Caco-2 (cell line): Measurements from ENCODE around the gene ZPLD1. TPM values are rescaled to one million over a fixed set of nuclear protein-coding genes. Genes with fewer than 3 reads are reported as not detected.

Experiments used
- BruUV-seq: library from RNA; stranded (reverse); fragments of 400-500 nt; replicated peaks from 2 replicates; lab custom pipeline; 2021; lab: Mats Ljungman, UMichigan
- CTCF ChIA-PET: fragments of 300-600 bp; sonication (Branson Sonifier 250); formaldehyde crosslinking; loops from one replicate; lab custom pipeline; 2022; ENCODE audit warnings: antibody characterized with exemption; lab: Charles Lee
- POLR2A ChIA-PET: fragments of 300-600 bp; sonication (Branson Sonifier 250); formaldehyde crosslinking; loops from one replicate; lab custom pipeline; 2022; ENCODE audit warnings: antibody characterized with exemption; lab: Charles Lee
- DNase-seq, 2 experiments: peaks; one replicate each; pipeline versions ENCODE4 v3.0.0 to v3.0.0-alpha.2; 2020 to 2022
- H3K27me3 ChIP-seq: replicated peaks from 2 replicates; pipeline ENCODE4 v1.6.0; 2011; ENCODE audit warnings: low read length; ENCODE audit not compliant: control insufficient read depth, insufficient read depth
- H3K36me3 ChIP-seq: 2 replicates; pipeline ENCODE4 v1.5.1; 2011; ENCODE audit warnings: low read length; ENCODE audit not compliant: control insufficient read depth, insufficient read depth
- H3K4me1 ChIP-seq: fragments of 250-450 bp; sonication (Bioruptor Pico); 2 replicates; pipeline ENCODE4 v1.5.1; 2020; ENCODE audit warnings: mild to moderate bottlenecking
- H3K4me3 ChIP-seq: 2 replicates; pipeline ENCODE4 v1.5.1; 2011; ENCODE audit warnings: low read depth, mild to moderate bottlenecking, control low read depth, low read length
- H3K9me3 ChIP-seq: fragments of 250-450 bp; sonication (Bioruptor Pico); 2 replicates; pipeline ENCODE4 v1.5.1; 2020; ENCODE audit warnings: mild to moderate bottlenecking, moderate library complexity
- H3K27ac Mint-ChIP-seq: one replicate; pipeline ENCODE4 v1.8.0; 2022; ENCODE audit warnings: mixed read lengths; ENCODE audit not compliant: unreplicated experiment
- H3K27me3 Mint-ChIP-seq: one replicate; pipeline ENCODE4 v1.8.0; 2022; ENCODE audit warnings: mixed read lengths; ENCODE audit not compliant: insufficient read depth, unreplicated experiment
- H3K36me3 Mint-ChIP-seq: one replicate; pipeline ENCODE4 v1.8.0; 2022; ENCODE audit warnings: mild to moderate bottlenecking, mixed read lengths; ENCODE audit not compliant: insufficient read depth, unreplicated experiment
- H3K4me1 Mint-ChIP-seq: one replicate; pipeline ENCODE4 v1.8.0; 2022; ENCODE audit warnings: low read depth, mixed read lengths; ENCODE audit not compliant: unreplicated experiment
- H3K4me3 Mint-ChIP-seq: one replicate; pipeline ENCODE4 v1.8.0; 2022; ENCODE audit warnings: mild to moderate bottlenecking, moderate library complexity, mixed read lengths; ENCODE audit not compliant: unreplicated experiment
- H3K9me3 Mint-ChIP-seq: one replicate; pipeline ENCODE4 v1.8.0; 2022; ENCODE audit warnings: mixed read lengths; ENCODE audit not compliant: unreplicated experiment
- intact Hi-C: fragments of 100-400 bp; cut with micrococcal nuclease; formaldehyde crosslinking; loops from one replicate; pipeline ENCODE4 v1.10.0; 2022; ENCODE audit not compliant: unreplicated experiment
- total RNA-seq: library from RNA; stranded (reverse); gene quantifications from 2 replicates; pipeline ENCODE4 v1.2.3, GENCODE V29; 2022
- TF ChIP-seq, protein P1 (sequence below), 2 experiments: fragments of 200-600 bp in 1 of 2; IDR thresholded peaks; 1 replicate in 1 of 2; 2 replicates in 1 of 2; pipeline versions ENCODE4 v1.5.1 to v1.8.0; 2011 to 2022; ENCODE audit warnings: antibody characterized with exemption in 1 of 2, control low read depth in 1 of 2, inconsistent platforms in 1 of 2, low read depth in 1 of 2, low read length in 1 of 2, mild to moderate bottlenecking in 1 of 2, moderate library complexity in 1 of 2; ENCODE audit not compliant: insufficient read depth in 1 of 2, severe bottlenecking in 1 of 2, unreplicated experiment in 1 of 2

ZPLD1 gene
- total RNA-seq, 1 experiment from 2014 or later: not detected

DNA sequence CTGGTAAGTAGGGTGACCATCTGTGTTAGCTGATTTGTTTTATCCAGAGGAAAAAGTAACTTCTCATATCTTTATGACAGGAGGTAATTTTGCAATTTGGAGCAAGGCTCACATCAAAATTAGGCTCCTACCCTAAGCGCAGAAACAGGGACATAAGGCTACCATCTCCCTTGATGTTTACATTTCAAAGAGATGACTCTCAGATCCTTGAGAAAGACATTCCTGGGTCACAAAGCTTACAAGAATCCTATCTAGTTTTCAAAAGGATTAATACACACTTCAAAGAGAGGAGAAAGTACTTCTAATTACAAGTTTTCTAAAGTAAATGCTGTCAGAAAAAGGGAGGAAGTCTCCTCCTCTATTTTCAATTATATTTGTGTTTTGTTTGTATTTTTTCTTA lies 7.0 kb downstream of the ZPLD1 start:
- Histone ChIP-seq H3K4me1 (no peaks in the 10 kb centered on the region), H3K9me3 (no peaks in the 10 kb centered on the region), H3K36me3 (no peaks in the 10 kb centered on the region), H3K27me3 (no peaks in the 10 kb centered on the region), H3K4me3 (no peak overlapping the region)
- Mint-ChIP-seq H3K27ac (no peak overlapping the region), H3K36me3 (no peaks in the 10 kb centered on the region), H3K4me3 (no peak overlapping the region), H3K4me1 (no peaks in the 10 kb centered on the region), H3K27me3 (peaks cover 5% of the 10 kb centered on the region), H3K9me3 (no peaks in the 10 kb centered on the region)
- intact Hi-C loops: no loop called here
- TF ChIP-seq, protein P1, sequence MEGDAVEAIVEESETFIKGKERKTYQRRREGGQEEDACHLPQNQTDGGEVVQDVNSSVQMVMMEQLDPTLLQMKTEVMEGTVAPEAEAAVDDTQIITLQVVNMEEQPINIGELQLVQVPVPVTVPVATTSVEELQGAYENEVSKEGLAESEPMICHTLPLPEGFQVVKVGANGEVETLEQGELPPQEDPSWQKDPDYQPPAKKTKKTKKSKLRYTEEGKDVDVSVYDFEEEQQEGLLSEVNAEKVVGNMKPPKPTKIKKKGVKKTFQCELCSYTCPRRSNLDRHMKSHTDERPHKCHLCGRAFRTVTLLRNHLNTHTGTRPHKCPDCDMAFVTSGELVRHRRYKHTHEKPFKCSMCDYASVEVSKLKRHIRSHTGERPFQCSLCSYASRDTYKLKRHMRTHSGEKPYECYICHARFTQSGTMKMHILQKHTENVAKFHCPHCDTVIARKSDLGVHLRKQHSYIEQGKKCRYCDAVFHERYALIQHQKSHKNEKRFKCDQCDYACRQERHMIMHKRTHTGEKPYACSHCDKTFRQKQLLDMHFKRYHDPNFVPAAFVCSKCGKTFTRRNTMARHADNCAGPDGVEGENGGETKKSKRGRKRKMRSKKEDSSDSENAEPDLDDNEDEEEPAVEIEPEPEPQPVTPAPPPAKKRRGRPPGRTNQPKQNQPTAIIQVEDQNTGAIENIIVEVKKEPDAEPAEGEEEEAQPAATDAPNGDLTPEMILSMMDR (IDR thresholded peaks at IDR 0.05; ENCODE audit: insufficient read depth in 1 of 2, low read depth in 1 of 2, low read length in 1 of 2, severe bottlenecking in 1 of 2, unreplicated experiment in 1 of 2): no peak
- no TSS peak for BruUV-seq
- ChIA-PET POLR2A (no interaction called here), CTCF (no interaction called here)
- DNase-seq: no peak

DNA sequence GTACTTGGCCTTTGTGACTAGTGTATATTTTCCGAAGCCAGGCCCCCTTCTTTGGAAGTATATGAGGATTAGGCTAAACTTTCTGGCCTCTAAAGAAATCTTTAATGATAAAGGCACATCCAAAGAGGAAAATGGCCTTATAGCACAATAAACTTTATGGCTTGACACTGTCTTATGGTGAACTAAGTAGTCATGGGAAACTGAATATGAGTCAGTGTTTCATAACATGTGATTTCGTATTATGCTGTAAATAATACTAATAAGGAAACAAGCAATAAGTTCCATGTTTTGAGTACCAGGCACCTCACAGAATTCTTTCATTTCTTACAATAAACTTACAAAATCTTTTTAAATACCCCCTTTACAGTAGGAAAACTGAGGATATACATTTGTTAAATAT lies 8.2 kb downstream of the ZPLD1 start:
- TF ChIP-seq, protein P1 (IDR thresholded peaks at IDR 0.05; ENCODE audit: insufficient read depth in 1 of 2, low read depth in 1 of 2, low read length in 1 of 2, severe bottlenecking in 1 of 2, unreplicated experiment in 1 of 2): no peak
- no peak for DNase-seq
- Histone ChIP-seq H3K27me3 (no peaks in the 10 kb centered on the region), H3K36me3 (no peaks in the 10 kb centered on the region), H3K4me1 (no peaks in the 10 kb centered on the region), H3K9me3 (no peaks in the 10 kb centered on the region), H3K4me3 (no peak overlapping the region)
- intact Hi-C loops: no loop called here
- H3K4me1 Mint-ChIP-seq: no peaks in the 10 kb centered on the region
- H3K36me3 Mint-ChIP-seq: no peaks in the 10 kb centered on the region
- H3K27me3 Mint-ChIP-seq: peaks cover 5% of the 10 kb centered on the region
- BruUV-seq: no TSS peak
- no peaks in the 10 kb centered on the region for H3K9me3 Mint-ChIP-seq
- CTCF ChIA-PET: no interaction called here
- no peak overlapping the region for H3K27ac Mint-ChIP-seq
- POLR2A ChIA-PET: no interaction called here
- no peak overlapping the region for H3K4me3 Mint-ChIP-seq

DNA sequence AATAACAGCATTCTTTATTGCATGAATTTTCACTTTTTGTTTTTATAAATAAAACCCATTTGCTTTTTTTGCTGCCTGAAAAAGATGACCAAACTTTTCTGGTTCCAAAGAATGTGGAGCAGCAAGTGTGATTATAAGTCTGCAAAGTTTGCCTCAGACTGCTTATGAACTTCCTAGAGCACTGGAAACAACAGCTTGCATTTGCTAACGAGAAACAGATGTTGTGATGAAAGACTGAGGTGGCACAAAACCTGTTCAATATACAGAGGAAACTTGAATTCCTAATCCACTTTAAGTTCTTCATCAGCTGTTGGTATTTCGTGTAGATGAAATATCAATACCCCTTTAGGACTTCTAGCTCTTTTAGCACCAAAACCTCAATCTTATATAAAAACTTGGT lies 9.3 kb downstream of the ZPLD1 start:
- CTCF ChIA-PET: no interaction called here
- intact Hi-C loops: no loop called here
- H3K27me3 ChIP-seq: no peaks in the 10 kb centered on the region

More for the DNA sequence above, 9.3 kb downstream of the ZPLD1 start:
- no peak overlapping the region for H3K4me3 Mint-ChIP-seq
- no peaks in the 10 kb centered on the region for H3K9me3 Mint-ChIP-seq
- no peak overlapping the region for H3K27ac Mint-ChIP-seq
- no peaks in the 10 kb centered on the region for H3K27me3 Mint-ChIP-seq
- no peak for DNase-seq
- Histone ChIP-seq H3K9me3 (no peaks in the 10 kb centered on the region), H3K4me3 (no peak overlapping the region), H3K36me3 (no peaks in the 10 kb centered on the region), H3K4me1 (no peaks in the 10 kb centered on the region)
- H3K4me1 Mint-ChIP-seq: no peaks in the 10 kb centered on the region
- TF ChIP-seq, protein P1 (IDR thresholded peaks at IDR 0.05; ENCODE audit: insufficient read depth in 1 of 2, low read depth in 1 of 2, low read length in 1 of 2, severe bottlenecking in 1 of 2, unreplicated experiment in 1 of 2): no peak
- no TSS peak for BruUV-seq
- H3K36me3 Mint-ChIP-seq: no peaks in the 10 kb centered on the region
- POLR2A ChIA-PET: no interaction called here
